ENCODE measurements around the gene HLA-DRB1.

- TF ChIP-seq POLR2A (IDR thresholded peaks at IDR 0.05; ENCODE audit: low read depth, low read length) (no peak), EZH2 (IDR thresholded peaks at IDR 0.05; ENCODE audit: borderline replicate concordance, low read depth, low read length, severe bottlenecking) (no peak), POLR2AphosphoS5 (IDR thresholded peaks at IDR 0.05; ENCODE audit: insufficient read depth, low read depth, low read length) (no peak)
- TF ChIP-seq, protein P1, sequence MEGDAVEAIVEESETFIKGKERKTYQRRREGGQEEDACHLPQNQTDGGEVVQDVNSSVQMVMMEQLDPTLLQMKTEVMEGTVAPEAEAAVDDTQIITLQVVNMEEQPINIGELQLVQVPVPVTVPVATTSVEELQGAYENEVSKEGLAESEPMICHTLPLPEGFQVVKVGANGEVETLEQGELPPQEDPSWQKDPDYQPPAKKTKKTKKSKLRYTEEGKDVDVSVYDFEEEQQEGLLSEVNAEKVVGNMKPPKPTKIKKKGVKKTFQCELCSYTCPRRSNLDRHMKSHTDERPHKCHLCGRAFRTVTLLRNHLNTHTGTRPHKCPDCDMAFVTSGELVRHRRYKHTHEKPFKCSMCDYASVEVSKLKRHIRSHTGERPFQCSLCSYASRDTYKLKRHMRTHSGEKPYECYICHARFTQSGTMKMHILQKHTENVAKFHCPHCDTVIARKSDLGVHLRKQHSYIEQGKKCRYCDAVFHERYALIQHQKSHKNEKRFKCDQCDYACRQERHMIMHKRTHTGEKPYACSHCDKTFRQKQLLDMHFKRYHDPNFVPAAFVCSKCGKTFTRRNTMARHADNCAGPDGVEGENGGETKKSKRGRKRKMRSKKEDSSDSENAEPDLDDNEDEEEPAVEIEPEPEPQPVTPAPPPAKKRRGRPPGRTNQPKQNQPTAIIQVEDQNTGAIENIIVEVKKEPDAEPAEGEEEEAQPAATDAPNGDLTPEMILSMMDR (IDR thresholded peaks at IDR 0.05; ENCODE audit: extremely low read depth in 1 of 2, insufficient read depth in 1 of 2, low read depth in 1 of 2, low read length in 2 of 2), result no peak
Measured at GRCh38 chr6:32609391-32609730, 19.7 kb upstream of the HLA-DRB1 start.
